ENCODE data around the gene NNMT.

The NNMT gene

GRCh38 chr11:114295676-114296604, at the start of gene NNMT:
Gene NNMT (plus strand): TSS chr11:114296399. CDS start chr11:114296557, 158 bp downstream.
- no peak for DNase-seq

- no peak for DNase-seq
These were observed 49.0 kb upstream of the NNMT start for GRCh38 chr11:114247070-114247789.

- no peak for DNase-seq
These were observed 46.0 kb upstream of the NNMT start for GRCh38 chr11:114250180-114250579.

- no peak for DNase-seq
These were observed 45.0 kb upstream of the NNMT start for GRCh38 chr11:114250993-114251814.

GRCh38 chr11:114251815-114252337, 44.3 kb upstream of the NNMT start:
- DNase-seq, result no peak

GRCh38 chr11:114252767-114253166, 43.4 kb upstream of the NNMT start:
- no peak for DNase-seq

- DNase-seq, result no peak
These were observed 42.4 kb upstream of the NNMT start for GRCh38 chr11:114253771-114254170.

GRCh38 chr11:114254571-114255146, 41.5 kb upstream of the NNMT start:
- DNase-seq, result no peak

GRCh38 chr11:114255289-114255688, 40.9 kb upstream of the NNMT start:
- no peak for DNase-seq

- DNase-seq, result no peak
These were observed 39.8 kb upstream of the NNMT start for GRCh38 chr11:114256176-114256966.

- DNase-seq, result no peak
These were observed 39.3 kb upstream of the NNMT start for GRCh38 chr11:114256967-114257286.

GRCh38 chr11:114257621-114258558, 38.3 kb upstream of the NNMT start:
- no peak for DNase-seq

GRCh38 chr11:114258696-114259095, 37.5 kb upstream of the NNMT start:
- DNase-seq, result no peak

GRCh38 chr11:114259124-114259526, 37.1 kb upstream of the NNMT start:
- DNase-seq, result no peak

GRCh38 chr11:114259551-114259983, 36.6 kb upstream of the NNMT start:
- DNase-seq, result no peak

- no peak for DNase-seq
These were observed 36.1 kb upstream of the NNMT start for GRCh38 chr11:114260077-114260476.

- no peak for DNase-seq
These were observed 35.7 kb upstream of the NNMT start for GRCh38 chr11:114260483-114260882.

GRCh38 chr11:114261791-114262190, 34.4 kb upstream of the NNMT start:
- DNase-seq, result no peak

- DNase-seq, result no peak
These were observed 33.3 kb upstream of the NNMT start for GRCh38 chr11:114262681-114263512.

Data from activated effector memory CD4-positive, alpha-beta T cell treated with Interleukin-2 at 50 U/mL for 16 hours (primary cell).